BE2C (cell line): ENCODE measurements around the gene KRT81.
A peak's percentile ranks its signal among the peaks of the same experiment; 100 is the strongest.

ENCODE experiments used
- DNase-seq: peaks from one replicate; pipeline ENCODE4 v3.0.0-alpha.2; 2020
- H3K27me3 ChIP-seq: fragments of 250-450 bp; sonication (Bioruptor Pico); 2 replicates; pipeline ENCODE4 v1.5.1; 2020; ENCODE audit warnings: mild to moderate bottlenecking
- H3K36me3 ChIP-seq: fragments of 250-450 bp; sonication (Bioruptor Pico); 2 replicates; pipeline ENCODE4 v1.5.1; 2020; ENCODE audit warnings: mild to moderate bottlenecking
- H3K4me1 ChIP-seq: fragments of 250-450 bp; sonication (Bioruptor Pico); 2 replicates; pipeline ENCODE4 v1.5.1; 2020
- H3K4me3 ChIP-seq: 2 replicates; pipeline ENCODE4 v1.5.1; 2011; ENCODE audit warnings: low read depth, low read length
- H3K9me3 ChIP-seq: fragments of 250-450 bp; sonication (Bioruptor Pico); 2 replicates; pipeline ENCODE4 v1.5.1; 2020
- TF ChIP-seq, protein P1 (sequence below): IDR thresholded peaks from 2 replicates; pipeline ENCODE4 v1.5.1; 2012; ENCODE audit warnings: mild to moderate bottlenecking, low read depth, low read length

KRT81 gene

DNA sequence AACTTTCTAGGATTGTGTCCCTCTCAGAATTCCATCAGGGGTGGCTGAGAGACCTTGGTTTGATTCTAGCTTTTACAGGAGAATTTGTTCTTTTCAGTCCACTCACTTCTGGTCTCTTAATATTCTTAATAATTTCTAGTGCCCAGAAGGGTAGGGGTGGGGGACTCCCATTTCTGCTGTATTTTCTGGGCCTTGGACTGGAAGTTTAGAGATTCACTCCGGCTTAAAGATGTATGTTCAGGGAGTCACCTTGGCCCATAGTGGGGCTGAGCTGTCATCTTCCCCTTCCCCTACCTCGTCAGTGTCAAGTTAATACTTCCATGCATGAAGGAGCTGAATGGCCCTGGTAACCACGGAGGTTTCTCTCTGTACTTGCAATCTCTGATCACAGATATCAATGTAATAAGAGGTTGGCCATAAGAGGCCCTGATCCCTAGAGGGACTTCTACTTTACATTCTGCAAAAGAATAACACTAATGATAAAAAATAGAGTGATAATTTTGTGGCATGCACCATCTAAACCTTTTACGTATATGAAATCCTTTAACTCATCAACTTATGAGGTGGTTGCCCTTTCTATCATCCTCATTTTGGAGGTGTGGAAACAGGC is 6.7 kb downstream of the KRT81 start:
- Histone ChIP-seq H3K27me3 (no peaks in the 10 kb centered on the region), H3K9me3 (no peaks in the 10 kb centered on the region; the same call in 1 of the 2 replicates), H3K36me3 (no peaks in the 10 kb centered on the region), H3K4me3 (no peak overlapping the region), H3K4me1 (no peaks in the 10 kb centered on the region)
- DNase-seq, result no peak
- TF ChIP-seq, protein P1, sequence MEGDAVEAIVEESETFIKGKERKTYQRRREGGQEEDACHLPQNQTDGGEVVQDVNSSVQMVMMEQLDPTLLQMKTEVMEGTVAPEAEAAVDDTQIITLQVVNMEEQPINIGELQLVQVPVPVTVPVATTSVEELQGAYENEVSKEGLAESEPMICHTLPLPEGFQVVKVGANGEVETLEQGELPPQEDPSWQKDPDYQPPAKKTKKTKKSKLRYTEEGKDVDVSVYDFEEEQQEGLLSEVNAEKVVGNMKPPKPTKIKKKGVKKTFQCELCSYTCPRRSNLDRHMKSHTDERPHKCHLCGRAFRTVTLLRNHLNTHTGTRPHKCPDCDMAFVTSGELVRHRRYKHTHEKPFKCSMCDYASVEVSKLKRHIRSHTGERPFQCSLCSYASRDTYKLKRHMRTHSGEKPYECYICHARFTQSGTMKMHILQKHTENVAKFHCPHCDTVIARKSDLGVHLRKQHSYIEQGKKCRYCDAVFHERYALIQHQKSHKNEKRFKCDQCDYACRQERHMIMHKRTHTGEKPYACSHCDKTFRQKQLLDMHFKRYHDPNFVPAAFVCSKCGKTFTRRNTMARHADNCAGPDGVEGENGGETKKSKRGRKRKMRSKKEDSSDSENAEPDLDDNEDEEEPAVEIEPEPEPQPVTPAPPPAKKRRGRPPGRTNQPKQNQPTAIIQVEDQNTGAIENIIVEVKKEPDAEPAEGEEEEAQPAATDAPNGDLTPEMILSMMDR, result no peak

DNA sequence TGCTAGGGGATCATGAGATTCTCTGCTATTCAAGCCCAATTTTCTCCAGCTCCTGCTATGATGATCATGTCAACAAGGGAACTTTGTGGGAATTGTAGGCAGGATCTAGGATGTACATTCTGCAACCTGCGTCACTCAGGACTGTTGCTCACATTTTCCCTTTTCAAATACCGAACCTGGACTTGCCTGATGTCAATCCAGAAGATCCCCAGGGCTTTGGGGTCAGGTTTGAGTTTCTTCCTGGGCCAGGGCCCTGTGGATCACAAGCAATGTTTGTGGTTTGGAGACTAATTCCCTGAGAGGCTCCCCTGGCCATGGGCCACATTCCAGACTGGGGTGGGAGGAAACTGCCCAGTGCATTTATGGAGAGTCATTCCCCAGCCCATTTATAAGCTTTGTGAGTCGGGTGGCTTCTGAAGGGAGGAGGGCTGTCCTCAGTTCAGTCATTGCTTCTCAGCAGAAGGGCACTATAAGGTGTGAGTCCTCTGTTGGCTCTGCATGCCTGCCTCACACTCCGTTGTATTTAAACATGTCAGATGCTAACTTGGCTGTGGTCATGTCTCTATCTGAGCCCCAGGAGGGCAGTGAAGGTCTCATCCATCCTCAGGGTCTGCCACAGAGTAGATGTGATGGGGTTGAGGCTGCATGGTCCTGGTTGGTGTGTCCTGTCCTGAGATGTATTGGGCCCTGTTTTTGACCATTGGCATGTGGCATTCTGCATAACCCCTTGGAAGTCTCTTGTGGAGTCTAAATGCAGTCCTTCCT is 10.4 kb downstream of the KRT81 start:
- H3K36me3 ChIP-seq, result no peaks in the 10 kb centered on the region
- H3K4me3 ChIP-seq, result no peak overlapping the region
- H3K4me1 ChIP-seq, result no peaks in the 10 kb centered on the region
- H3K9me3 ChIP-seq, result no peaks in the 10 kb centered on the region
- H3K27me3 ChIP-seq, result no peaks in the 10 kb centered on the region
- TF ChIP-seq, protein P1, result no peak
- no peak for DNase-seq

DNA sequence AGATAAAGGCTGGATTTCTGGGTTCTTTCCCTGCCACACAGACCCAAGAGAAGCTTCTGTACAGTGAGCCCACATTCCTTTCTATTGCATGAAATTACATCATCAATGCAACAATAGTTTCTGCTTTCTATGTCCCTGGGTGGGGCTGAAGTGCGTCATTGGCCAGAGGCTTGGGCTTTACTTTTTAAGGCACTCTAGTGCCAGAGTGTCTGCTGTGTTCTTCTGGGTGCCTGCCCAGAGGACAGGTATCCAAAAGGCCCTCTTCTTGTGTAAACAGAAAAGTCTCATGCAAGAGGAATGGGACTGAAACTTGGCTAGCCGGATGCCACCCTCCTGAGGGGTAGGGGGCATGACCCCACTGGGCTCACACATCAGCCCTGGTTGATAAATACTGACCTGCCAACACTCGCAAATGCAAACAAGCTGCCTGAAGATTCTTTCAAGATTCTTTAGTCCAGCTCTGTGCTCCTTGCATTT is 11.0 kb downstream of the KRT81 start:
- DNase-seq, result no peak
- TF ChIP-seq, protein P1, result no peak
- Histone ChIP-seq H3K4me3 (no peak overlapping the region), H3K9me3 (no peaks in the 10 kb centered on the region), H3K36me3 (no peaks in the 10 kb centered on the region), H3K4me1 (no peaks in the 10 kb centered on the region), H3K27me3 (no peaks in the 10 kb centered on the region)

DNA sequence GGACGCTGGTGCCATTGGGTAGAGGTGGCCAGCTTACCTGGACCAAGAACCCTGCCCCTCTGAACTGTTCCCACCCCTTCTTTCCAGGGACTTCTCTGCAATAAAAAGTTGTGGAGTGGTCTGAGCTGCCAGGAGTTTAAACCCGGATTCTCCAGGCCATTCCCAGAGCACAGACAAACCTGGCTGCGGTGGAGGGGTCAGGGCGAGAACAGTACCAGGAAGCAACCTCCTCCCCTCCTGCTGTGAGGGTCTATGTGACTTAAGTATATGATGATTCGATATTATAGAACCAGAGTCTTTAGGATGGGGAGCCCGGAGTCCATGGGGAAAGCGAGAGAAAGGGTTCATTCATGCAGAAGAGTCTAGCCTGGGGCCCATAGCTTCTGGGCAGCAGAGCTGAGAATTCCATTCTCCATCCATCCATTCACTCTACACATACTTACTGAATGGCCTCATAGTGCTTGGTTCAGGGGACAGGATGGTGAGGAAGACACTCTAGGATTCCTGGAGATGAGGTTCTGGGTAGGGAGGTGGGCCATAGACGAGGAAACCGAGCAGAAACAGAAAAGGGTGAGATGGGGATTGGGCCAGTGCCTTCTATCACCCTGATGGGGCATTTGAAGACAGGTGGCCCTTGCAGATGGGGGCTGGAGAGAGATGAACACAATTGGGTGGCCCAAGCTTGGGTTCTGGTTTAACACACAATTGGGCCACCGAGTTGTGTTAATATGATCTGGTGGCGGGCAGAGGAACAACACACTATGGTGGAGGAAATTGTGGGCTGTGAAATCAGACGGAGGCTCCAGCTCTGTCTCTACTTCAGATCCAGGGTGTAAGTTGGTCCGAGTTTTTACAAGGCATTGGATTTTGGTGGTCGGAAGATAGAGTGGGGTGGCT is 11.7 kb downstream of the KRT81 start:
- H3K4me3 ChIP-seq, result no peak overlapping the region
- TF ChIP-seq, protein P1, result no peak
- DNase-seq, result no peak
- H3K9me3 ChIP-seq, result no peaks in the 10 kb centered on the region
- H3K4me1 ChIP-seq, result no peaks in the 10 kb centered on the region
- H3K27me3 ChIP-seq, result no peaks in the 10 kb centered on the region
- H3K36me3 ChIP-seq, result no peaks in the 10 kb centered on the region

DNA sequence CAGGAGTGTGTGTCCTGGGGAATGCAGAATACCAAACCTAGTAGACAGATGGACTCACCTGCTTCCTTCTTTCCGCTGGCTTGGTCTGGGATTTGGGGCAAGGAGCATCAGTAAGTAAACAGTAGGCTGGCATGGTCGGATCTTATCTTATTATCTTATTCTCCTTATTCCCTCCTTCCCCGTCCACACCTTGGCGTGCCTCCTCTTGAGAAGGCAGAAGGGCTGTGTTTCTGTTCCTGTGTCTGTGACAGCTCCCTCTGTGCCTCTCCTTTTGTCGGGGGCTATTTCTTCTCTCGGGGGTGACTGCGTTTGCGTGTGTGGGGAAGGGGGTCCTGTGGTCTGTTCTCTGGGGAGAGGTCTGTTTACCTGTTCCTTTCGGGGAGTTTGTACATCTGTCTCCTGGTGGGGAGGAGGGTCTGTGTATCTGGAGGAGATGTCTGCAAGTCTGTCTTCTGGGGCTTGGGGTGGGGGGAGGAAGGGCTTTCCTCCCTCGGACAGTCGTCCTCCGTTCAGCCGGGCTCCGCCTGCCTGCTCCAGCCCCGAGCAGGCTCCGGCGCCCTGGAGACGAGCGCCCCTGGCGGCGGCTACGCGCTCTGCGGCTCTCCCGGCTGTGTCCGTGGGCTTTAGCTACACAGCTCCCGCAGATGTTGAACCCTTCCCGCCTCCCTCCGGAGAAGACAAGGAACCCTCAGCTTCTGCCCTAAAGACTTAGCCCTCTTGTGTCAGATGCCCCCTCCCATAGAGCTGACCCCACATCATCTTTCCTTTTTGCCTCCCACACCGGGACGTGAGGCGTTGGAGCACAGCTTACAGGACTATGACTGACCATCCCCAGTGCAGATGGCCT is 12.5 kb downstream of the KRT81 start:
- H3K9me3 ChIP-seq, result no peaks in the 10 kb centered on the region
- peak overlapping the region; percentile 54 for H3K4me3 ChIP-seq
- no peaks in the 10 kb centered on the region for H3K36me3 ChIP-seq
- TF ChIP-seq, protein P1, result peak; percentile 97
- no peaks in the 10 kb centered on the region for H3K4me1 ChIP-seq
- H3K27me3 ChIP-seq, result no peaks in the 10 kb centered on the region
- peak; percentile 82 for DNase-seq
